IPS-18a (cell line): ENCODE measurements around the gene KIF4A.
A peak's percentile ranks its signal among the peaks of the same experiment; 100 is the strongest.
"Not testable (repeated sequence)": the region's sequence is repeated elsewhere in the genome, so short reads cannot be mapped to it uniquely, and the experiment has no call there.

Source experiments
- H3K27ac ChIP-seq: one replicate; pipeline ENCODE4 v1.5.1; 2013; ENCODE audit warnings: low read length
- H3K27me3 ChIP-seq: one replicate; pipeline ENCODE4 v1.6.1; 2013; ENCODE audit warnings: mild to moderate bottlenecking, low read length; ENCODE audit not compliant: control insufficient read depth, insufficient read depth
- H3K36me3 ChIP-seq: one replicate; pipeline ENCODE4 v1.6.1; 2013; ENCODE audit warnings: low read depth, low read length; ENCODE audit not compliant: control insufficient read depth
- H3K4me1 ChIP-seq: one replicate; pipeline ENCODE4 v1.6.1; 2013; ENCODE audit warnings: low read depth, low read length; ENCODE audit not compliant: control insufficient read depth
- H3K4me3 ChIP-seq: one replicate; pipeline ENCODE4 v1.5.1; 2013; ENCODE audit warnings: low read length
- H3K9ac ChIP-seq: one replicate; pipeline ENCODE4 v1.6.1; 2013; ENCODE audit warnings: mild to moderate bottlenecking, low read length, moderate library complexity
- H3K9me3 ChIP-seq: one replicate; pipeline ENCODE4 v1.6.1; 2013; ENCODE audit warnings: low read depth, low read length; ENCODE audit not compliant: control insufficient read depth

Gene KIF4A

DNA sequence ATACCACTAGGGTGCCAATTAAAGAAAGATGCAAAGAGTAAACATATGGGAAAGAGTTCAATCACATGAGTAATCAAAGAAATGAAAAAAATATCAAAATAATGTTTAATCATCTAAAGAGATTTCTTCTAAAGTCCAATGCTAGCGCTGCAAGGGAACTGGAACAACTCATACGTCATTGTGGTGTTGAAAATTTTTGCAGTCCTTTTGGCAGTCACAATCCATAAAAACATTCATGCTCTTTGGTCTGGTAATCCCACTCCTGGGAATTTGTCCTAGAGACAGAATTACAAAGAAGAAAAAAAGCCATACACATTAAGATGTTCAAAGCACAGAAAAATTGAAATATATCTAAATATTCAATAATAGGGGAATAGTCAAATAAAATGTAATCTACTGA lies 34.5 kb upstream of the KIF4A start:
- no peaks in the 10 kb centered on the region for H3K4me1 ChIP-seq
- H3K27ac ChIP-seq = no peak overlapping the region
- H3K4me3 ChIP-seq = no peak overlapping the region
- no peaks in the 10 kb centered on the region for H3K36me3 ChIP-seq
- peaks cover 9% of the 10 kb centered on the region for H3K9me3 ChIP-seq
- H3K9ac ChIP-seq = no peak overlapping the region
- no peaks in the 10 kb centered on the region for H3K27me3 ChIP-seq

DNA sequence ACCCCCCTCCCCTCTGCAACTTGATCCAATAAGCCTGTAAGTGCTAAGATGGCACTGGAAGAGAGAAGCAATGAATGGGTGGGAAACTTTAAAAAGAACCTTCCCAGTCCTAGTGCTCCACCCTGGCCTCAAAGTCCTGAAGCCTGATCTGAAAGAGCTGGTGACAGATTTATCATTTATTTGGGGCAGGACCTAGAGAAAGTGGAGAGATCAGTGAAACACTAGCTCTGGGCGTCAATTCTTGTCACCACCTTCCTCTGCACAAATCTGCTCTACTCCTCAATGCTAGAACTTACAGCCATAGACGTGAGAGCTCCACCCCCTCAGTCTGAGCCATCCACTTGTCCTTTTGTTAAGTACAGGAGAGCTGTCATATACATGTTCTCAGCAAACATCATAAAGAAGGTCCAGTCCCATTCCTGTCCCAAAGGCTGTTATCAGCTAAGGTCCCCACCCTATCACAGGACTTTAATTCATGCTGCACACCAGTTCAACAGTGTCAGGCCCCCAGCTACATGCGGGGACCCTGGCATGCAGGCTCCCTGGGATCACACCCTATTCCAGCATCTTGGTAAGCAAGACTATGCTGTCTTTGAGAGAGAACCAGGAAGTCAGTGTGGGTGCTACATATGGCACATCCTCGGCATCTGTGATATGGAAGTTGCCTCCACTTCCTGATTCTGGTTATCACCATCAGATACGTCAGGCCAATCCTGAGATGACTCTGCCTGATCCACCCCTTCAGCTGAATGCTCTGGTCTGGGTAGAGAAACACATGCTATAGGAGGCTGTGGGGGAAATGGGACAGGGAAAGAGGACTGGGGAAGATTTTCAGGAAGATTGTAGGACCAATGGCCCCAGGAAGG lies 32.2 kb upstream of the KIF4A start:
- Histone ChIP-seq H3K4me3 (no peak overlapping the region), H3K36me3 (no peaks in the 10 kb centered on the region), H3K4me1 (no peaks in the 10 kb centered on the region), H3K9me3 (peaks cover 14% of the 10 kb centered on the region), H3K27ac (no peak overlapping the region), H3K27me3 (no peaks in the 10 kb centered on the region), H3K9ac (no peak overlapping the region)

- Histone ChIP-seq H3K4me3 (no peak within 1 kb of the TSS), H3K9me3 (peaks cover 5% of the 10 kb centered on the region), H3K4me1 (no peaks in the 10 kb centered on the region)
Observed at GRCh38 chrX:70260104-70260503, 29.8 kb upstream of the KIF4A start, which contains the start of gene P2RY4. Gene P2RY4, minus strand, starts transcription at chrX:70260204. Its CDS starts 580 bp downstream, at chrX:70259624.

DNA sequence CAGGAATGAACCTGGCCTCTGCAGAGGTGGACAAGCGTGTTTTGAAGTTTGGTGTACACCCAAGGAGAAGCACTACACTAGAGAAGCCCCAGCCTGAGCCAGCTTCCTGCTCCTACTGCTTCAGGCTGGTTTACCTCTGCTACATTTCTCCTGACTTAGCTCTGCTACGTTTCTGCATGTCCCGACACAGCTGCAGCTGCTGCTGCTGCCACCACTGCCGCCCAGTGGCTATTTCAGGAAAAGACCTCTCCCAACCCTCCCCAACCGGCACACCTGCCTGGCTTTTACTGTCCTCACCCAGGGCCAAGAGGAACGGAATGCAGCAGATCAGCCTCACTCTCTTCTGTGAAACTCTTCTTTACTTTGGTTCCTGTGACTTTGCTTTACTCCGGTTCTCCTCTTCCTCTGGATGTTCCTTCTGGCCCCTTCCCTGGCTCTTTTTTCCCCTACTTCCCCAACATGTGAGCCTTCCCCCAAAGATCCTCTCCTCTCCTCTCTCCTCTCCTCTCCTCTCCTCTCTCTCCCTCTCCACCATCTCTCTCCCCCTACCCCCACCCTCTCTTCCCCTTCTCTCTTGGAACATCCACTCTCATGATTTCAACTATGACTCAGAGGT lies 26.8 kb upstream of the KIF4A start:
- no peaks in the 10 kb centered on the region for H3K36me3 ChIP-seq
- H3K27me3 ChIP-seq = no peaks in the 10 kb centered on the region
- no peak overlapping the region for H3K27ac ChIP-seq
- no peak overlapping the region for H3K9ac ChIP-seq
- H3K4me3 ChIP-seq = no peak overlapping the region
- peaks cover 9% of the 10 kb centered on the region for H3K9me3 ChIP-seq
- H3K4me1 ChIP-seq = no peaks in the 10 kb centered on the region

More at GRCh38 chrX:70260104-70260503, 29.8 kb upstream of the KIF4A start, which contains the start of gene P2RY4:
- Histone ChIP-seq H3K27ac (no peak within 1 kb of the TSS), H3K27me3 (no peaks in the 10 kb centered on the region), H3K9ac (no peak within 1 kb of the TSS), H3K36me3 (no peaks in the 10 kb centered on the region)

- H3K9me3 ChIP-seq = peaks cover 13% of the 10 kb centered on the region
- H3K4me3 ChIP-seq = no peak overlapping the region
- no peaks in the 10 kb centered on the region for H3K36me3 ChIP-seq
- H3K27ac ChIP-seq = no peak overlapping the region
- H3K27me3 ChIP-seq = no peaks in the 10 kb centered on the region
- H3K4me1 ChIP-seq = no peaks in the 10 kb centered on the region
- no peak overlapping the region for H3K9ac ChIP-seq
Observed at GRCh38 chrX:70264784-70265183, 25.1 kb upstream of the KIF4A start.

- H3K9me3 ChIP-seq = peaks cover 11% of the 10 kb centered on the region
- no peaks in the 10 kb centered on the region for H3K27me3 ChIP-seq
- H3K4me1 ChIP-seq = no peaks in the 10 kb centered on the region
- H3K27ac ChIP-seq = no peak within 1 kb of the TSS
- H3K9ac ChIP-seq = no peak within 1 kb of the TSS
- H3K36me3 ChIP-seq = no peaks in the 10 kb centered on the region
- no peak within 1 kb of the TSS for H3K4me3 ChIP-seq
Observed at GRCh38 chrX:70268034-70268433, 21.9 kb upstream of the KIF4A start, which contains the start of gene ARR3. Gene ARR3, plus strand, starts transcription at chrX:70268334. Its CDS starts 1,052 bp downstream, at chrX:70269386.

- H3K4me1 ChIP-seq, H3K27ac ChIP-seq, H3K9ac ChIP-seq, H3K27me3 ChIP-seq, H3K36me3 ChIP-seq, H3K4me3 ChIP-seq: not testable (repeated sequence)
- H3K9me3 ChIP-seq = peaks cover 11% of the 10 kb centered on the region
Observed at GRCh38 chrX:70274029-70274428, 15.9 kb upstream of the KIF4A start.

- H3K4me1 ChIP-seq = no peaks in the 10 kb centered on the region
- H3K9me3 ChIP-seq = peaks cover 12% of the 10 kb centered on the region
- H3K27me3 ChIP-seq = no peaks in the 10 kb centered on the region
- H3K36me3 ChIP-seq = no peaks in the 10 kb centered on the region
- H3K4me3 ChIP-seq = no peak overlapping the region
- H3K27ac ChIP-seq = no peak overlapping the region
- H3K9ac ChIP-seq = no peak overlapping the region
Observed at GRCh38 chrX:70279081-70279480, 10.8 kb upstream of the KIF4A start.

DNA sequence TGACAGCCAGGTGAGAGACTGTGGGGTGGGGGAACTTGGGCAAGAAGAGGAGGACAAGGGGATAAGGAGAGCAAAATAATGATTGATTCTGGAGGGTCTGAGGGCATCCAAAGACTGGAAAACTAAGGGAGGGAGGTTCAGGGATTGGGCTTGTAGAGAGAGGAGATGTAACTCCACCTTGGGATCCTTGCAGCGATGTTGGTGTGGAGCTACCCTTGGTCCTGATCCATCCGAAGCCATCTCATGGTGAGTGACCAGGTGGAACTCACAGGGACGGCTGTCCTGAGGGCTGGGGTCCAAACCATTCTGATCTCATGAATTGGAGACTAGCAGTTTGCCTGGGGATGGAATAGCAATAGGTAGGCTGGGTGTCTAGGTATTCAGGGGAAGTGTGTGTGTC lies 9.3 kb upstream of the KIF4A start:
- Histone ChIP-seq H3K27ac (no peak overlapping the region), H3K9ac (no peak overlapping the region), H3K4me1 (no peaks in the 10 kb centered on the region), H3K36me3 (no peaks in the 10 kb centered on the region), H3K4me3 (no peak overlapping the region), H3K27me3 (no peaks in the 10 kb centered on the region), H3K9me3 (peaks cover 12% of the 10 kb centered on the region)

GRCh38 chrX:70281951-70282350 lies 8.0 kb upstream of the KIF4A start, which contains the start of gene RAB41:
Gene RAB41, plus strand, starts transcription at chrX:70282172. Its CDS starts 46 bp downstream, at chrX:70282218.
- no peak within 1 kb of the TSS for H3K9ac ChIP-seq
- no peak within 1 kb of the TSS for H3K27ac ChIP-seq
- H3K27me3 ChIP-seq = no peaks in the 10 kb centered on the region
- no peak within 1 kb of the TSS for H3K4me3 ChIP-seq
- H3K36me3 ChIP-seq = peaks cover 8% of the 10 kb centered on the region
- no peaks in the 10 kb centered on the region for H3K4me1 ChIP-seq
- peaks cover 6% of the 10 kb centered on the region for H3K9me3 ChIP-seq

DNA sequence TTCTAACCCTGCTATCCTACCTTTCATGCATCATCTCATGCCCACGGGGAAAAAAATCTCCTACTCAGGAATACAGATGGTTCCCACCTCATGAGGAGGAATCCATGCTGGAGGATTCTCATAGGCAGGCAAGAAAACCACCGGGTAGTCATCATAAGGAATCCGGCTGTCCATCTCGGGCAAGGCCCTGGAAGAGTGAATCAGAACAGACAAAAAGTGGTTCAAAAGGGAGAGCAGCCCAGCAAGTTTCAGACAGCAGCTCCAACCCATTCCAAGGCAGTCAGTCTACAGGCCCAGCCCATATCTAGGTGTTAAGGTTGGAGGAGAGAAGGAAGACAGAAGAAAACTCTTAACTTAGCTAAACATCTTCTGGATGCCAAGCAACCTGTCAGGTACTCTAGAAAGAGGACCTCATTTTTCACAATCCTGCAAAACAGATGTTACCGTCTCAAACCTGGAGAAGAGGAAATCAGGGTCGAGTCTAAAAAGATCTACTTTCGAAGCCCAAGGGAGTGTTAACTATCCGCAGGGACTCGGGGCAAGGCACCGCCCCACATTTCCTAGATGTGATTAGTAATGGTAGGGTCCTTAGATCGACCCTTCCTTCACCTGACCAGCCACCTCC lies 624 bp upstream of the KIF4A start:
- H3K4me3 ChIP-seq = peak overlapping the region; percentile 67
- peaks cover 6% of the 10 kb centered on the region for H3K9me3 ChIP-seq
- H3K36me3 ChIP-seq = peaks cover 11% of the 10 kb centered on the region
- H3K4me1 ChIP-seq = no peaks in the 10 kb centered on the region
- H3K27me3 ChIP-seq = no peaks in the 10 kb centered on the region
- no peak overlapping the region for H3K27ac ChIP-seq
- H3K9ac ChIP-seq = peak overlapping the region; percentile 14
